ENCODE results near the gene FREY1. TPM values are rescaled to one million over a fixed set of nuclear protein-coding genes. Genes with fewer than 3 reads are reported as not detected.

The FREY1 gene
- total and polyA plus RNA-seq, 7 donors: 0.14 to 0.56 (median 0.37) TPM; not detected in 4

- ATAC-seq: no peak
- H3K9me3 ChIP-seq: no peaks in the 10 kb centered on the region
- no peak overlapping the region for H3K4me3 ChIP-seq
- H3K4me1 ChIP-seq: no peaks in the 10 kb centered on the region
- TF ChIP-seq CTCF (IDR thresholded peaks at IDR 0.05): no peak
- intact Hi-C loops (cut with DNase I): loop anchor here in 1 of 2 donors (10.0 kb wide), 1 partner anchor 45 kb away; the partner anchor contains the start of gene PEX16
- no peaks in the 10 kb centered on the region for H3K27me3 ChIP-seq (ENCODE audit: insufficient read depth in 3 of 3, low read length in 2 of 3)
- WGBS, 3 donors: 79 to 89% (median 81%) methylated on average over 12 of the region's 12 CpGs
- DNase-seq: no peak
- H3K36me3 ChIP-seq (ENCODE audit: insufficient read depth in 1 of 2, low read depth in 1 of 2): peaks cover 13 to 100% of the 10 kb centered on the region in 2 donors
- no peak overlapping the region for H3K27ac ChIP-seq
Observed at GRCh38 chr11:45869551-45869950, 37.5 kb downstream of the FREY1 start.

GRCh38 chr11:45864041-45864440 lies 43.0 kb downstream of the FREY1 start:
- peaks cover 29% of the 10 kb centered on the region for H3K4me1 ChIP-seq
- no peak for TF ChIP-seq CTCF (IDR thresholded peaks at IDR 0.05)
- no peak overlapping the region for H3K27ac ChIP-seq
- no peaks in the 10 kb centered on the region for H3K27me3 ChIP-seq (ENCODE audit: insufficient read depth in 3 of 3, low read length in 2 of 3)
- intact Hi-C loops (cut with DNase I): loop anchor here in 1 of 2 donors (10.0 kb wide), 1 partner anchor 51 kb away; the partner anchor contains the start of gene PEX16
- peaks cover 5 to 84% of the 10 kb centered on the region in 2 donors for H3K36me3 ChIP-seq (ENCODE audit: insufficient read depth in 1 of 2, low read depth in 1 of 2)
- DNase-seq (no peak), ATAC-seq (no peak)
- no peak overlapping the region for H3K4me3 ChIP-seq
- no peaks in the 10 kb centered on the region for H3K9me3 ChIP-seq

GRCh38 chr11:45860764-45861510 lies 46.1 kb downstream of the FREY1 start:
- 44 to 57% (median 50%) methylated on average over 10 of the region's 10 CpGs for WGBS, 3 donors

GRCh38 chr11:45860348-45860747 lies 46.7 kb downstream of the FREY1 start:
- peaks cover 63% of the 10 kb centered on the region for H3K4me1 ChIP-seq
- ATAC-seq: no peak
- no peaks in the 10 kb centered on the region for H3K9me3 ChIP-seq
- WGBS, 3 donors: 80 to 91% (median 87%) methylated on average over 5 of the region's 5 CpGs
- peak overlapping the region; percentile 7 for H3K4me3 ChIP-seq
- H3K27ac ChIP-seq: peak overlapping the region; percentile 84
- H3K27me3 ChIP-seq (ENCODE audit: insufficient read depth in 3 of 3, low read length in 2 of 3): no peaks in the 10 kb centered on the region
- intact Hi-C loops (cut with DNase I): loop anchor here in 1 of 2 donors (10.0 kb wide), 1 partner anchor 54 kb away; the partner anchor contains the start of gene PEX16
- peaks cover 2 to 66% of the 10 kb centered on the region in 2 donors for H3K36me3 ChIP-seq (ENCODE audit: insufficient read depth in 1 of 2, low read depth in 1 of 2)
- TF ChIP-seq CTCF (IDR thresholded peaks at IDR 0.05): no peak
- no peak for DNase-seq

More at GRCh38 chr11:45860764-45861510, 46.1 kb downstream of the FREY1 start:
- Histone ChIP-seq H3K27ac (peak overlapping the region; percentile 84), H3K36me3 (ENCODE audit: insufficient read depth in 1 of 2, low read depth in 1 of 2) (peaks cover 5 to 69% of the 10 kb centered on the region in 2 donors), H3K27me3 (ENCODE audit: insufficient read depth in 3 of 3, low read length in 2 of 3) (no peaks in the 10 kb centered on the region), H3K9me3 (no peaks in the 10 kb centered on the region), H3K4me3 (peak overlapping the region; percentile 7), H3K4me1 (peaks cover 57% of the 10 kb centered on the region)
- peak; percentile 53 to 69 (median 60) for ATAC-seq
- no peak for DNase-seq
- intact Hi-C loops (cut with DNase I): loop anchor here in 1 of 2 donors (10.0 kb wide), 1 partner anchor 54 kb away; the partner anchor contains the start of gene PEX16
- TF ChIP-seq CTCF (IDR thresholded peaks at IDR 0.05): no peak

Data from psoas muscle (tissue), 8 donors.